Activated CD8-positive, alpha-beta memory T cell treated with anti-CD3 and anti-CD28 coated beads for 36 hours (primary cell): ENCODE results near the gene GFRA4. TPM values are rescaled to one million over a fixed set of nuclear protein-coding genes. Genes with fewer than 3 reads are reported as not detected.

Source experiments
- total RNA-seq, 2 experiments: library from RNA; stranded (reverse); gene quantifications; one replicate each; pipeline ENCODE4 v1.2.3, GENCODE V29; 2021

Gene GFRA4
- total RNA-seq, 2 experiments from 2014 or later: not detected

Other genes starting within 250 kb of the GFRA4 start
- 10 to 100 TPM; 10.9 to 11.6 TPM for gene ATRN, start 192.4 kb downstream of the GFRA4 start, total RNA-seq
- gene ADAM33, start 18.6 kb upstream of the GFRA4 start, total RNA-seq: not detected
- not detected for gene SIGLEC1, start 49.2 kb upstream of the GFRA4 start, total RNA-seq
- not detected for gene HSPA12B, start 69.3 kb upstream of the GFRA4 start, total RNA-seq
- gene ADISSP, start 104.4 kb upstream of the GFRA4 start, total RNA-seq: 10 to 100 TPM; 72.3 to 72.4 TPM
- gene SPEF1, start 118.0 kb upstream of the GFRA4 start, total RNA-seq: under 1 TPM in 1 of 2 experiments, not detected in 1; 0.10 TPM
- 10 to 100 TPM; 65.5 to 68.2 TPM for gene CENPB, start 123.3 kb upstream of the GFRA4 start, total RNA-seq
- 10 to 100 TPM; 58.6 to 58.8 TPM for gene CDC25B, start 132.9 kb upstream of the GFRA4 start, total RNA-seq
- 10 to 100 TPM; 13.6 to 15.2 TPM for gene AP5S1, start 157.1 kb upstream of the GFRA4 start, total RNA-seq
- 10 to 100 TPM; 32.4 to 33.0 TPM for gene MAVS, start 183.4 kb upstream of the GFRA4 start, total RNA-seq
- gene PANK2, start 226.0 kb upstream of the GFRA4 start, total RNA-seq: 10 to 100 TPM; 55.0 to 55.1 TPM